Nephron progenitor cell (in vitro differentiated cells): ENCODE data around the gene SLC37A2.
A peak's percentile ranks its signal among the peaks of the same experiment; 100 is the strongest.

Source experiments
- DNase-seq: peaks from one replicate; pipeline ENCODE4 v3.0.0; 2021
- H3K27ac Mint-ChIP-seq: 2 replicates; pipeline ENCODE4 v1.8.0; 2021; ENCODE audit warnings: mild to moderate bottlenecking, moderate library complexity, mixed read lengths
- H3K27me3 Mint-ChIP-seq: 2 replicates; pipeline ENCODE4 v1.8.0; 2021; ENCODE audit warnings: mild to moderate bottlenecking, low read depth, mixed read lengths; ENCODE audit not compliant: poor library complexity
- H3K36me3 Mint-ChIP-seq: 2 replicates; pipeline ENCODE4 v1.8.0; 2021; ENCODE audit warnings: low read depth, mixed read lengths
- H3K4me1 Mint-ChIP-seq: 2 replicates; pipeline ENCODE4 v1.8.0; 2021; ENCODE audit warnings: mixed read lengths
- H3K4me3 Mint-ChIP-seq: 2 replicates; pipeline ENCODE4 v1.8.0; 2021; ENCODE audit warnings: mild to moderate bottlenecking, moderate library complexity, mixed read lengths
- H3K9me3 Mint-ChIP-seq: 2 replicates; pipeline ENCODE4 v1.8.0; 2021; ENCODE audit warnings: mild to moderate bottlenecking, moderate library complexity, mixed read lengths
- CTCF ChIP-seq: fragments of 200-600 bp; sonication (generic); IDR thresholded peaks from 2 replicates; pipeline ENCODE4 v1.5.0; 2021; ENCODE audit warnings: antibody characterized with exemption

Gene SLC37A2

GRCh38 chr11:125078516-125079140, 15.5 kb downstream of the SLC37A2 start:
- Mint-ChIP-seq H3K27ac (no peak overlapping the region), H3K4me1 (peaks cover 24% of the 10 kb centered on the region), H3K4me3 (no peak overlapping the region), H3K27me3 (peaks cover 18% of the 10 kb centered on the region), H3K9me3 (no peaks in the 10 kb centered on the region), H3K36me3 (no peaks in the 10 kb centered on the region)
- TF ChIP-seq CTCF = no peak
- no peak for DNase-seq

GRCh38 chr11:125079151-125079877, 16.2 kb downstream of the SLC37A2 start:
- peaks cover 23% of the 10 kb centered on the region for H3K4me1 Mint-ChIP-seq
- DNase-seq = no peak
- H3K4me3 Mint-ChIP-seq = no peak overlapping the region
- no peaks in the 10 kb centered on the region for H3K9me3 Mint-ChIP-seq
- H3K27me3 Mint-ChIP-seq = peaks cover 14% of the 10 kb centered on the region
- no peaks in the 10 kb centered on the region for H3K36me3 Mint-ChIP-seq
- TF ChIP-seq CTCF = no peak
- peak overlapping the region; percentile 66 for H3K27ac Mint-ChIP-seq

GRCh38 chr11:125079878-125080530, 16.9 kb downstream of the SLC37A2 start:
- no peak for DNase-seq
- TF ChIP-seq CTCF = no peak
- H3K4me3 Mint-ChIP-seq = no peak overlapping the region
- H3K36me3 Mint-ChIP-seq = no peaks in the 10 kb centered on the region
- H3K27me3 Mint-ChIP-seq = peaks cover 18% of the 10 kb centered on the region
- H3K4me1 Mint-ChIP-seq = peaks cover 25% of the 10 kb centered on the region
- H3K27ac Mint-ChIP-seq = no peak overlapping the region
- H3K9me3 Mint-ChIP-seq = no peaks in the 10 kb centered on the region

DNA sequence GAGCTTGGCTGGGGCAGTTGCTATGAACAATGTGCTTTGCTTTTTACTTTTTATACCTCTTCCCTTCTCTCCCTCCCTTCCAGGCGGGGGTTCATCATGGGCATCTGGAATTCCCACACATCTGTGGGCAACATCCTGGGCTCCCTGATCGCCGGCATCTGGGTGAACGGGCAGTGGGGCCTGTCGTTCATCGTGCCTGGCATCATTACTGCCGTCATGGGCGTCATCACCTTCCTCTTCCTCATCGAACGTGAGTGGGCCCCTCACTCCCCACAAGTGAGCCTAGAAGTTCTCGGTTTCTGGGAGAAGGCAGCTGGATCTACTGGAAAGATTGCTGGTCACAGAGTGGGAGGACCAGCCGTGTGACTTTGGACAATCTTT, 17.4 kb downstream of the SLC37A2 start:
- Mint-ChIP-seq H3K4me3 (no peak overlapping the region), H3K4me1 (peaks cover 25% of the 10 kb centered on the region), H3K36me3 (no peaks in the 10 kb centered on the region), H3K27ac (no peak overlapping the region), H3K9me3 (no peaks in the 10 kb centered on the region), H3K27me3 (peaks cover 21% of the 10 kb centered on the region)
- no peak for DNase-seq
- TF ChIP-seq CTCF = no peak

DNA sequence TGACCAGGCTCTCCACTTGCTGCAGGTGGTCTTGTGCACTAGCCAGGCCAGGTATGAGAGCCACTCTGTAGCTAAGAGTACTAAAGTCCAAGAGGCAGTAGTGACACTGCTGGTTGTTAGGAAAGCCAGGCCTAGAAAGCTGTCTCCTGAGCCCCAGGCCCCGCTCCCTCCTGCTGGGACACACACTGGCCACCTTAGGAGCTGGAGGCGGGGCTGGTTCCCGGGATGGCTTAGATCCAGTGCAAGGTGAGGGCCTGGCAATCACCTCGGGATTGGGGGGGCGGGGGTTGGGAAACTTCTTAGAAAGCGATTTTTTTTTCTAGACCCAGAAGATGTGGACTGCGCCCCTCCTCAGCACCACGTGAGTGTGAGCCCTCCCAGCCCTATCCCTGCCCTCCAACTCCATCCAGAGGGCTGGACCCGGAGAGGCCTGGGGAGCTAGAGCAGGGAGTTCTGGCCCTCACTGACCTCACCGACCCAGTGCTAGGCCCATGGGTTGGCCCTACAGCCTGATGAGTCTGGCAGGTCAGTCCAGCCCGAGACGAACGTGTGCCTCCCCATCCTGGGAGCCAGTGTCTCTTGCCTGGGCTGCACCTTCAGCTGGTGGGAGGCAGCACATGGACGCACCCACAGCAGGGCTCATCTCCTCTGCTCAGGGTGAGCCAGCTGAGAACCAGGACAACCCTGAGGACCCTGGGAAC, 18.1 kb downstream of the SLC37A2 start:
- H3K9me3 Mint-ChIP-seq = no peaks in the 10 kb centered on the region
- H3K4me1 Mint-ChIP-seq = peaks cover 18% of the 10 kb centered on the region
- no peaks in the 10 kb centered on the region for H3K36me3 Mint-ChIP-seq
- no peak for DNase-seq
- H3K4me3 Mint-ChIP-seq = no peak overlapping the region
- TF ChIP-seq CTCF = no peak
- H3K27me3 Mint-ChIP-seq = peaks cover 22% of the 10 kb centered on the region
- no peak overlapping the region for H3K27ac Mint-ChIP-seq
